Loucy (cell line): ENCODE results near the gene PLA2G2E.
A peak's percentile ranks its signal among the peaks of the same experiment; 100 is the strongest.
"Not testable (repeated sequence)": the region's sequence is repeated elsewhere in the genome, so short reads cannot be mapped to it uniquely, and the experiment has no call there.

Source experiments
- H2AFZ ChIP-seq: fragments of 200-600 bp; sonication (generic); 2 replicates; pipeline ENCODE4 v1.6.0; 2016; ENCODE audit warnings: antibody characterized with exemption, mild to moderate bottlenecking, low read length, moderate library complexity
- H3F3A ChIP-seq: fragments of 200-600 bp; 2 replicates; pipeline ENCODE4 v1.6.0; 2016; ENCODE audit warnings: antibody characterized with exemption, low read depth, mild to moderate bottlenecking
- H3K27me3 ChIP-seq: fragments of 200-600 bp; sonication (generic); 2 replicates; pipeline ENCODE4 v1.6.1; 2014; ENCODE audit warnings: low read length, mild to moderate bottlenecking; ENCODE audit not compliant: insufficient read depth, poor library complexity, severe bottlenecking
- H3K36me3 ChIP-seq: fragments of 200-600 bp; sonication (generic); 2 replicates; pipeline ENCODE4 v1.6.1; 2016; ENCODE audit warnings: low read length; ENCODE audit not compliant: insufficient read depth
- H3K4me1 ChIP-seq: fragments of 200-600 bp; sonication (generic); 2 replicates; pipeline ENCODE4 v1.5.1; 2014; ENCODE audit warnings: low read length, mild to moderate bottlenecking; ENCODE audit not compliant: insufficient read depth, poor library complexity, severe bottlenecking
- H3K4me2 ChIP-seq: fragments of 200-600 bp; sonication (generic); 2 replicates; pipeline ENCODE4 v1.6.0; 2014; ENCODE audit warnings: antibody characterized with exemption, low read length, low read depth, mild to moderate bottlenecking; ENCODE audit not compliant: poor library complexity, severe bottlenecking
- H3K4me3 ChIP-seq: fragments of 200-600 bp; sonication (generic); 2 replicates; pipeline ENCODE4 v1.5.1; 2014; ENCODE audit warnings: low read length, mild to moderate bottlenecking, mixed read lengths; ENCODE audit not compliant: poor library complexity, severe bottlenecking
- H3K79me2 ChIP-seq: fragments of 200-600 bp; sonication (generic); 2 replicates; pipeline ENCODE4 v1.6.1; 2014; ENCODE audit warnings: low read length; ENCODE audit not compliant: insufficient read depth
- H3K9ac ChIP-seq: fragments of 200-600 bp; sonication (generic); 2 replicates; pipeline ENCODE4 v1.6.0; 2014; ENCODE audit warnings: mild to moderate bottlenecking, low read depth, low read length, moderate library complexity; ENCODE audit not compliant: poor library complexity, severe bottlenecking
- H3K9me2 ChIP-seq: fragments of 200-600 bp; sonication (generic); replicated peaks from 2 replicates; pipeline ENCODE4 v1.6.1; 2016; ENCODE audit warnings: low read depth, low read length, mixed read lengths
- H3K9me3 ChIP-seq: fragments of 200-600 bp; sonication (generic); 2 replicates; pipeline ENCODE4 v1.6.1; 2014; ENCODE audit warnings: mild to moderate bottlenecking, antibody characterized with exemption, low read length, low read depth; ENCODE audit not compliant: insufficient read depth
- H4K20me1 ChIP-seq: fragments of 200-600 bp; sonication (generic); 2 replicates; pipeline ENCODE4 v1.6.0; 2014; ENCODE audit warnings: antibody characterized with exemption, low read length, mild to moderate bottlenecking; ENCODE audit not compliant: insufficient read depth, poor library complexity, severe bottlenecking
- CTCF ChIP-seq: fragments of 200-600 bp; sonication (generic); conservative IDR thresholded peaks from 2 replicates; pipeline ENCODE4 v1.5.1; 2014; ENCODE audit warnings: mild to moderate bottlenecking, antibody characterized with exemption, low read length
- EZH2phosphoT487 ChIP-seq: fragments of 200-600 bp; IDR thresholded peaks from 2 replicates; pipeline ENCODE4 v1.6.1; 2018; ENCODE audit warnings: antibody characterized with exemption, mild to moderate bottlenecking, moderate library complexity, borderline replicate concordance

The PLA2G2E gene

GRCh38 chr1:19885821-19886220 is 37.6 kb downstream of the PLA2G2E start:
- Histone ChIP-seq H3K79me2 (peaks cover 79% of the 10 kb centered on the region), H2AFZ (no peak overlapping the region), H3K27me3 (no peaks in the 10 kb centered on the region), H4K20me1 (peaks cover 53% of the 10 kb centered on the region), H3K4me3 (peak overlapping the region; percentile 13), H3K36me3 (peaks cover 7% of the 10 kb centered on the region; the same call in 1 of the 2 replicates), H3K9ac (no peak overlapping the region), H3K9me2 (no peaks in the 10 kb centered on the region), H3F3A (no peaks in the 10 kb centered on the region), H3K9me3 (no peaks in the 10 kb centered on the region), H3K4me1 (peaks cover 59% of the 10 kb centered on the region), H3K4me2 (peak overlapping the region; percentile 98)
- no peak for TF ChIP-seq CTCF

GRCh38 chr1:19884312-19884711 is 39.1 kb downstream of the PLA2G2E start:
- peak overlapping the region; percentile 94 for H3K4me3 ChIP-seq
- H3K79me2 ChIP-seq = peaks cover 65% of the 10 kb centered on the region
- H3K27me3 ChIP-seq = no peaks in the 10 kb centered on the region
- no peaks in the 10 kb centered on the region for H3F3A ChIP-seq
- no peaks in the 10 kb centered on the region for H3K9me3 ChIP-seq
- H3K36me3 ChIP-seq = no peaks in the 10 kb centered on the region
- no peaks in the 10 kb centered on the region for H3K9me2 ChIP-seq
- no peak overlapping the region for H2AFZ ChIP-seq
- peaks cover 53% of the 10 kb centered on the region for H4K20me1 ChIP-seq
- peak overlapping the region; percentile 98 for H3K4me2 ChIP-seq
- peaks cover 49% of the 10 kb centered on the region for H3K4me1 ChIP-seq
- TF ChIP-seq EZH2phosphoT487 (no peak), CTCF (no peak)
- peak overlapping the region; percentile 92 for H3K9ac ChIP-seq

GRCh38 chr1:19882111-19883071 is 41.0 kb downstream of the PLA2G2E start, which contains the start of gene OTUD3:
Gene OTUD3, plus strand, starts transcription at chr1:19882395. Its CDS starts 119 bp downstream, at chr1:19882514.
- H3K79me2 ChIP-seq = peaks cover 46% of the 10 kb centered on the region
- H3K9ac ChIP-seq = peak within 1 kb of the TSS; percentile 92
- H3K4me3 ChIP-seq = peak within 1 kb of the TSS; percentile 94
- H3K27me3 ChIP-seq = no peaks in the 10 kb centered on the region
- H3K4me2 ChIP-seq = peak within 1 kb of the TSS; percentile 98
- no peaks in the 10 kb centered on the region for H3K9me2 ChIP-seq
- TF ChIP-seq EZH2phosphoT487 = no peak
- TF ChIP-seq CTCF = peak; percentile 82
- no peaks in the 10 kb centered on the region for H3K9me3 ChIP-seq
- peaks cover 34% of the 10 kb centered on the region for H4K20me1 ChIP-seq
- H2AFZ ChIP-seq = peak within 1 kb of the TSS; percentile 99
- peaks cover 30% of the 10 kb centered on the region for H3K4me1 ChIP-seq
- no peaks in the 10 kb centered on the region for H3F3A ChIP-seq
- H3K36me3 ChIP-seq = no peaks in the 10 kb centered on the region

- not testable (repeated sequence) for H3F3A ChIP-seq, H3K9ac ChIP-seq, H3K36me3 ChIP-seq, H3K4me3 ChIP-seq, H2AFZ ChIP-seq, H3K9me3 ChIP-seq, H3K9me2 ChIP-seq, H3K27me3 ChIP-seq, H3K4me2 ChIP-seq
- H3K79me2 ChIP-seq = peaks cover 33% of the 10 kb centered on the region
- peaks cover 27% of the 10 kb centered on the region for H3K4me1 ChIP-seq
- H4K20me1 ChIP-seq = peaks cover 23% of the 10 kb centered on the region
Observed at GRCh38 chr1:19880841-19881240, 42.6 kb downstream of the PLA2G2E start.
